GM12892 (cell line): Measurements from ENCODE around the gene HECW1.

Source experiments
- POLR2A ChIP-seq: IDR thresholded peaks from 2 replicates; pipeline ENCODE4 v1.6.1; 2011; ENCODE audit warnings: low read depth, low read length, control low read depth
- POLR2AphosphoS5 ChIP-seq: IDR thresholded peaks from 2 replicates; pipeline ENCODE4 v1.6.1; 2011; ENCODE audit warnings: low read depth, low read length, control low read depth

DNA sequence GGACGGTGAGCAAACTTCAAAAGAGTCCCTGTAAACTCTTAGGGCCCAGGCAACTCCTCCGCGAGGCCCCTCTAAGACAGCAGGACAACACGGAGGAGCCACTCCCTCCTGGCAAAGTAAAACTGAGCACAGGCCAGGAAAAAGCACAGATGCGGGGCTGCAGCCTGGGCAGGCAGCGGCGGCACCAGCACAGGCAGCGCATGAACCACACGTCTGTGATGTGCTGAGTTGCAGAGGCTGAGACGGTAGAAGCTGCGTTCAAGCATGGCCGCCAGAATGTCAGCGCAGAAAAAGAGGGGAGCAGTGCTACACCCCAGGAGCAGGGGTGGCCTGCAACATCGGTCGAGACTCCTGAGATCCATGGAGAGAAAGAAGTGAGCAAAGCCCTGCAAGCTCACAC, 424.3 kb downstream of the HECW1 start:
- TF ChIP-seq POLR2A: no peak
- no peak for TF ChIP-seq POLR2AphosphoS5
